HL-60 (cell line): ENCODE results near the gene CEACAM18.

Source experiments
- DNase-seq, 2 experiments: peaks; one replicate each; pipeline ENCODE4 v3.0.0-alpha.2; 2010 to 2020; ENCODE audit warnings: low read depth in 1 of 2, low spot score in 1 of 2
- H3K27ac ChIP-seq: fragments of 250-450 bp; sonication (Bioruptor Pico); replicated peaks from 2 replicates; pipeline ENCODE4 v1.5.1; 2020; ENCODE audit warnings: mild to moderate bottlenecking, moderate library complexity
- H3K27me3 ChIP-seq: fragments of 250-450 bp; sonication (Bioruptor Pico); 2 replicates; pipeline ENCODE4 v1.5.1; 2021; ENCODE audit warnings: mild to moderate bottlenecking, moderate library complexity; ENCODE audit not compliant: insufficient read depth, poor library complexity, severe bottlenecking
- H3K4me3 ChIP-seq: replicated peaks from 2 replicates; pipeline ENCODE4 v1.5.1; 2011; ENCODE audit warnings: mild to moderate bottlenecking, control low read depth, low read length; ENCODE audit not compliant: insufficient read depth
- GABPA ChIP-seq: IDR thresholded peaks from 2 replicates; pipeline ENCODE4 v1.6.1; 2012; ENCODE audit warnings: low read depth
- POLR2AphosphoS5 ChIP-seq: IDR thresholded peaks from 2 replicates; pipeline ENCODE4 v1.6.1; 2012; ENCODE audit warnings: low read depth
- REST ChIP-seq: IDR thresholded peaks from 2 replicates; pipeline ENCODE4 v1.6.1; 2012; ENCODE audit warnings: low read depth; ENCODE audit not compliant: insufficient replicate concordance
- SPI1 ChIP-seq: IDR thresholded peaks from 2 replicates; pipeline ENCODE4 v1.6.1; 2012; ENCODE audit warnings: low read depth, mild to moderate bottlenecking, borderline replicate concordance
- TF ChIP-seq, protein P1 (sequence below): IDR thresholded peaks from one replicate; pipeline ENCODE4 v1.5.1; 2011; ENCODE audit warnings: low read length, control low read depth, inconsistent platforms; ENCODE audit not compliant: insufficient read depth

CEACAM18 gene

GRCh38 chr19:51521781-51522180 lies 43.4 kb downstream of the CEACAM18 start:
- Histone ChIP-seq H3K27me3 (no peaks in the 10 kb centered on the region), H3K27ac (no peak overlapping the region), H3K4me3 (no peak overlapping the region)
- TF ChIP-seq REST = no peak
- TF ChIP-seq SPI1 = no peak
- no peak for DNase-seq

DNA sequence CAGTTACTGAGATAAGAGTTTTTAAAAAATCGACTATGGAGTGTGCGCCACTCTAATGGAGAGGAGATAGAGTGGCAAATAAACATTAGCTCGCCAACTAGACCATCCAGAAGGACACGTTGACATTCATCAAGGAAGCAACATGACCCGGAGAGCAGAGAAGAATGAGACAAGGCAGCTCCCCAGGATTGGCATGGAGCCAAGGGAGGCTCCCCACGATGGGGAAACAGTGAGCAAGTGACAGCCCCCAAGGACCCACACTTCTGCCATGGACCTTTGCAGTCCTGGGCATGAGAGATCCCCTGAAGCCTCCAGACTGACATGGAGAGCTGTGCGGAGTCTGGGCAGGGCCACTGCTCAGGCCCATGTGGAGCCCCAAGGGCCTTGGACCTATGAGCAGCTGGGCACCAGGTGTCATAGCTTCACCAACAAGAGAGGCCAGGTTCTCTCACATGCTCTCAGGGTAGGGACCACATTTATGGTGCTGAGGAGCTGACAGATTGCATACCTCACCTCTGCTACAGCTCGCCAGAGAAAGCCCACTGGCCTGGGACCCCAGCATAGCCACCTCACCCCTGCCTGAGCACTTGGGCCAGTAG lies 46.4 kb downstream of the CEACAM18 start:
- Histone ChIP-seq H3K27ac (no peak overlapping the region), H3K4me3 (no peak overlapping the region), H3K27me3 (no peaks in the 10 kb centered on the region)
- TF ChIP-seq REST = no peak
- no peak for TF ChIP-seq SPI1
- TF ChIP-seq POLR2AphosphoS5 = no peak
- no peak for TF ChIP-seq GABPA
- TF ChIP-seq, protein P1, sequence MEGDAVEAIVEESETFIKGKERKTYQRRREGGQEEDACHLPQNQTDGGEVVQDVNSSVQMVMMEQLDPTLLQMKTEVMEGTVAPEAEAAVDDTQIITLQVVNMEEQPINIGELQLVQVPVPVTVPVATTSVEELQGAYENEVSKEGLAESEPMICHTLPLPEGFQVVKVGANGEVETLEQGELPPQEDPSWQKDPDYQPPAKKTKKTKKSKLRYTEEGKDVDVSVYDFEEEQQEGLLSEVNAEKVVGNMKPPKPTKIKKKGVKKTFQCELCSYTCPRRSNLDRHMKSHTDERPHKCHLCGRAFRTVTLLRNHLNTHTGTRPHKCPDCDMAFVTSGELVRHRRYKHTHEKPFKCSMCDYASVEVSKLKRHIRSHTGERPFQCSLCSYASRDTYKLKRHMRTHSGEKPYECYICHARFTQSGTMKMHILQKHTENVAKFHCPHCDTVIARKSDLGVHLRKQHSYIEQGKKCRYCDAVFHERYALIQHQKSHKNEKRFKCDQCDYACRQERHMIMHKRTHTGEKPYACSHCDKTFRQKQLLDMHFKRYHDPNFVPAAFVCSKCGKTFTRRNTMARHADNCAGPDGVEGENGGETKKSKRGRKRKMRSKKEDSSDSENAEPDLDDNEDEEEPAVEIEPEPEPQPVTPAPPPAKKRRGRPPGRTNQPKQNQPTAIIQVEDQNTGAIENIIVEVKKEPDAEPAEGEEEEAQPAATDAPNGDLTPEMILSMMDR = no peak
- no peak for DNase-seq

DNA sequence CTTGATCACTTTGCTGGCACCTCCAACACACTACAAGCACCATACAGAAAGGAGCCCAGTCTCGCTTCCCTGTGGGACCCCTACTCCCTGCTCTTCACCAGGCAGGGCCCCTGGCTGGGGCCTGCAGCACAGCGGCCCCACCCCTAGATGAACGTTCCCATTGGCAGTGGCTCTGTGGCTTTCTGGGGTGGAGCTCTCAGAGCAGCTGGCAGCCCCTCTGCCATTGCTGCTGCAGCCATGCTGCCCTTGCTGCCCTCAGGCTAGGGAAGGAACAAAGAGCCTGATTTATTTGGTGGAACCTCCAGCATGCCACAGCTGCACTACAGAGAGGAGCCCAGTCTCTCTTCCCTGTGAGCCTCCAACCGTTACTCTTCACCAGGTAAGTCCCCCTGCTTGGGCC lies 47.3 kb downstream of the CEACAM18 start:
- no peak overlapping the region for H3K27ac ChIP-seq
- no peak for TF ChIP-seq SPI1
- no peak for TF ChIP-seq GABPA
- TF ChIP-seq POLR2AphosphoS5 = no peak
- TF ChIP-seq, protein P1 = no peak
- TF ChIP-seq REST = no peak
- no peaks in the 10 kb centered on the region for H3K27me3 ChIP-seq
- no peak overlapping the region for H3K4me3 ChIP-seq
- DNase-seq = no peak
